Parathyroid adenoma (tissue), 2 donors: Measurements from ENCODE around the gene FIGNL1.

Source experiments
- H2AFZ ChIP-seq: fragments of 300-600 bp; sonication (generic); one replicate; pipeline ENCODE4 v1.7.0; 2017; ENCODE audit warnings: antibody characterized with exemption, mild to moderate bottlenecking
- H3K27ac ChIP-seq: fragments of 300-600 bp; sonication (generic); one replicate; pipeline ENCODE4 v1.7.0; 2017
- H3K27me3 ChIP-seq: fragments of 300-600 bp; sonication (generic); one replicate; pipeline ENCODE4 v1.7.0; 2017; ENCODE audit warnings: low read length; ENCODE audit not compliant: control insufficient read depth, insufficient read depth
- H3K36me3 ChIP-seq: fragments of 300-600 bp; sonication (generic); one replicate; pipeline ENCODE4 v1.7.0; 2017; ENCODE audit warnings: low read length; ENCODE audit not compliant: control insufficient read depth, insufficient read depth
- H3K4me1 ChIP-seq: fragments of 300-600 bp; sonication (generic); one replicate; pipeline ENCODE4 v1.7.0; 2017; ENCODE audit warnings: control low read depth
- H3K4me2 ChIP-seq: fragments of 300-600 bp; sonication (generic); one replicate; pipeline ENCODE4 v1.7.0; 2017; ENCODE audit warnings: low read length
- H3K4me3 ChIP-seq: fragments of 300-600 bp; sonication (generic); one replicate; pipeline ENCODE4 v1.7.0; 2017; ENCODE audit warnings: low read depth, low read length
- H3K79me2 ChIP-seq: fragments of 300-600 bp; sonication (generic); one replicate; pipeline ENCODE4 v1.7.0; 2017; ENCODE audit warnings: control low read depth
- H3K9ac ChIP-seq: fragments of 300-600 bp; sonication (generic); one replicate; pipeline ENCODE4 v1.7.0; 2017; ENCODE audit warnings: mild to moderate bottlenecking
- H3K9me3 ChIP-seq: fragments of 300-600 bp; sonication (generic); one replicate; pipeline ENCODE4 v1.7.0; 2017; ENCODE audit warnings: low read length; ENCODE audit not compliant: control insufficient read depth
- CTCF ChIP-seq: fragments of 300-600 bp; sonication (generic); IDR thresholded peaks from one replicate; pipeline ENCODE4 v1.7.0; 2017; ENCODE audit warnings: antibody characterized with exemption, mild to moderate bottlenecking
- donor health status: primary hyperparathyroidism.

FIGNL1 gene

GRCh38 chr7:50496569-50496968 lies 46.4 kb upstream of the FIGNL1 start:
- no peaks in the 10 kb centered on the region for H3K36me3 ChIP-seq
- no peaks in the 10 kb centered on the region for H3K79me2 ChIP-seq
- H3K4me3 ChIP-seq, result no peak overlapping the region
- no peaks in the 10 kb centered on the region for H3K27me3 ChIP-seq
- peaks cover 41% of the 10 kb centered on the region for H3K4me1 ChIP-seq
- TF ChIP-seq CTCF, result no peak
- no peaks in the 10 kb centered on the region for H3K9me3 ChIP-seq
- no peak overlapping the region for H3K4me2 ChIP-seq
- peak overlapping the region; percentile 78 for H3K27ac ChIP-seq
- peak overlapping the region; percentile 71 for H2AFZ ChIP-seq
- no peak overlapping the region for H3K9ac ChIP-seq

- H2AFZ ChIP-seq, result no peak overlapping the region
- H3K27ac ChIP-seq, result peak overlapping the region; percentile 78
- TF ChIP-seq CTCF, result no peak
- H3K4me3 ChIP-seq, result no peak overlapping the region
- peak overlapping the region; percentile 11 for H3K4me2 ChIP-seq
- H3K9ac ChIP-seq, result no peak overlapping the region
- no peaks in the 10 kb centered on the region for H3K9me3 ChIP-seq
- H3K36me3 ChIP-seq, result no peaks in the 10 kb centered on the region
- peaks cover 49% of the 10 kb centered on the region for H3K4me1 ChIP-seq
- H3K27me3 ChIP-seq, result no peaks in the 10 kb centered on the region
- H3K79me2 ChIP-seq, result no peaks in the 10 kb centered on the region
Measured at GRCh38 chr7:50495746-50496145, 45.6 kb upstream of the FIGNL1 start.

GRCh38 chr7:50492770-50493519 lies 42.8 kb upstream of the FIGNL1 start:
- no peaks in the 10 kb centered on the region for H3K27me3 ChIP-seq
- no peak for TF ChIP-seq CTCF
- H2AFZ ChIP-seq, result no peak overlapping the region
- no peaks in the 10 kb centered on the region for H3K36me3 ChIP-seq
- no peak overlapping the region for H3K9ac ChIP-seq
- no peak overlapping the region for H3K4me2 ChIP-seq
- H3K79me2 ChIP-seq, result no peaks in the 10 kb centered on the region
- no peaks in the 10 kb centered on the region for H3K9me3 ChIP-seq
- H3K4me3 ChIP-seq, result no peak overlapping the region
- H3K27ac ChIP-seq, result peak overlapping the region; percentile 82
- H3K4me1 ChIP-seq, result peaks cover 52% of the 10 kb centered on the region

- H3K27me3 ChIP-seq, result no peaks in the 10 kb centered on the region
- H2AFZ ChIP-seq, result peak overlapping the region; percentile 45
- no peaks in the 10 kb centered on the region for H3K9me3 ChIP-seq
- peak overlapping the region; percentile 82 for H3K27ac ChIP-seq
- no peak overlapping the region for H3K4me3 ChIP-seq
- peaks cover 44% of the 10 kb centered on the region for H3K4me1 ChIP-seq
- H3K9ac ChIP-seq, result no peak overlapping the region
- H3K36me3 ChIP-seq, result no peaks in the 10 kb centered on the region
- no peak for TF ChIP-seq CTCF
- H3K4me2 ChIP-seq, result no peak overlapping the region
- H3K79me2 ChIP-seq, result no peaks in the 10 kb centered on the region
Measured at GRCh38 chr7:50491943-50492342, 41.8 kb upstream of the FIGNL1 start.

- Histone ChIP-seq H3K79me2 (no peaks in the 10 kb centered on the region), H3K4me1 (peaks cover 44% of the 10 kb centered on the region), H3K27me3 (no peaks in the 10 kb centered on the region), H3K27ac (peak overlapping the region; percentile 82), H3K9ac (no peak overlapping the region), H3K4me3 (no peak overlapping the region), H3K36me3 (no peaks in the 10 kb centered on the region), H3K9me3 (no peaks in the 10 kb centered on the region), H3K4me2 (no peak overlapping the region), H2AFZ (peak overlapping the region; percentile 45)
- no peak for TF ChIP-seq CTCF
Measured at GRCh38 chr7:50491209-50491608, 41.1 kb upstream of the FIGNL1 start.
